K562 (cell line): ENCODE measurements around the gene TTC39C. TPM values are rescaled to one million over a fixed set of nuclear protein-coding genes. Genes with fewer than 3 reads are reported as not detected.

Experiments used
- ATAC-seq: fragments of 200-7000 bp; cut with Tn5 transposase; 3 replicates; pipeline ENCODE4 v1.9.1; 2020; ENCODE audit warnings: moderate library complexity
- BruUV-seq: library from RNA; stranded (reverse); fragments of 400-500 nt; replicated peaks from 2 replicates; lab custom pipeline; 2021; lab: Mats Ljungman, UMichigan
- CTCF ChIA-PET: fragments of 300-600 bp; formaldehyde crosslinking; extraction: SDS; loops from one replicate; lab custom pipeline; 2021; ENCODE audit warnings: low intra/inter-chr PET ratio; lab: Yijun Ruan, JAX
- POLR2A ChIA-PET: fragments of 300-600, 350-650 bp; sonication (Branson Sonifier 250); formaldehyde crosslinking; extraction: SDS; loops from one replicate; lab custom pipeline; 2021; ENCODE audit warnings: antibody characterized with exemption, inconsistent platforms; lab: Yijun Ruan, JAX
- DNase-seq, 4 experiments: peaks; one replicate each; pipeline versions ENCODE4 v3.0.0 to v3.0.0-alpha.2; 2011 to 2018; ENCODE audit warnings: low spot score in 3 of 4, mixed read lengths in 3 of 4; ENCODE audit errors: extremely low read depth in 1 of 4
- FAIRE-seq: peaks from 2 replicates; lab custom pipeline; 2011; peaks lifted over from hg19 to GRCh38; lab: Jason Lieb, UNC
- H2AFZ ChIP-seq: 2 replicates; pipeline ENCODE4 v1.6.0; 2011; ENCODE audit warnings: low read depth, low read length, control low read depth, inconsistent platforms
- H3K27ac ChIP-seq: fragments of 200-600 bp; 3 replicates; pipeline ENCODE4 v1.8.0; 2011; ENCODE audit warnings: low read depth, mild to moderate bottlenecking, control low read depth, inconsistent platforms, low read length, moderate library complexity, mixed read lengths; ENCODE audit errors: extremely low read depth
- H3K27me3 ChIP-seq, 2 experiments: fragments of 300-600 bp in 1 of 2; 2 replicates in 1 of 2; 3 replicates in 1 of 2; pipeline versions ENCODE4 v1.6.0 to v1.8.0; 2011; ENCODE audit warnings: inconsistent platforms in 2 of 2, low read length in 2 of 2, mild to moderate bottlenecking in 1 of 2, mixed read lengths in 1 of 2, moderate library complexity in 1 of 2; ENCODE audit not compliant: control insufficient read depth in 2 of 2, insufficient read depth in 2 of 2
- H3K36me3 ChIP-seq: fragments of 300-600 bp; 3 replicates; pipeline ENCODE4 v1.8.0; 2011; ENCODE audit warnings: mild to moderate bottlenecking, low read length, inconsistent platforms; ENCODE audit not compliant: control insufficient read depth, insufficient read depth
- H3K4me1 ChIP-seq, 2 experiments: fragments of 200-600 bp in 1 of 2; replicated peaks in 1 of 2; 2 replicates in 1 of 2; 3 replicates in 1 of 2; pipeline versions ENCODE4 v1.5.1 to v1.8.0; 2011; ENCODE audit warnings: inconsistent platforms in 2 of 2, low read length in 2 of 2, mild to moderate bottlenecking in 1 of 2, mixed read lengths in 1 of 2, moderate library complexity in 1 of 2; ENCODE audit not compliant: control insufficient read depth in 2 of 2, insufficient read depth in 2 of 2
- H3K4me2 ChIP-seq: 2 replicates; pipeline ENCODE4 v1.6.1; 2011; ENCODE audit warnings: low read length, control low read depth, inconsistent platforms, mixed read lengths; ENCODE audit not compliant: insufficient read depth
- H3K4me3 ChIP-seq: fragments of 200-600 bp; sonication (generic), shearing (Covaris generic); 2 replicates; pipeline ENCODE4 v1.5.1; 2016; ENCODE audit warnings: control low read depth, inconsistent platforms
- H3K79me2 ChIP-seq: fragments of 200-600 bp; 3 replicates; pipeline ENCODE4 v1.8.0; 2011; ENCODE audit warnings: low read length, inconsistent platforms; ENCODE audit not compliant: control insufficient read depth, insufficient read depth
- H3K9ac ChIP-seq, 2 experiments: 2 replicates each; pipeline versions ENCODE4 v1.6.0 to v1.6.1; 2011; ENCODE audit warnings: low read depth in 2 of 2, low read length in 2 of 2, control low read depth in 1 of 2, inconsistent platforms in 1 of 2, mild to moderate bottlenecking in 1 of 2, mixed read lengths in 1 of 2; ENCODE audit not compliant: insufficient read depth in 1 of 2
- H3K9me1 ChIP-seq: one replicate; pipeline ENCODE4 v1.6.0; 2011; ENCODE audit warnings: inconsistent platforms, mild to moderate bottlenecking, low read length, moderate library complexity; ENCODE audit not compliant: control insufficient read depth, insufficient read depth
- H3K9me3 ChIP-seq: replicated peaks from 2 replicates; pipeline ENCODE4 v1.5.1; 2011; ENCODE audit warnings: low read depth, low read length, inconsistent platforms; ENCODE audit not compliant: control insufficient read depth, insufficient read depth
- H4K20me1 ChIP-seq: replicated peaks from 2 replicates; pipeline ENCODE4 v1.6.1; 2011; ENCODE audit warnings: low read length, inconsistent platforms, mixed read lengths; ENCODE audit not compliant: control insufficient read depth, insufficient read depth
- CC2D1A ChIP-seq: fragments of 450-650 bp; IDR thresholded peaks from 2 replicates; pipeline ENCODE4 v1.6.1; 2017; ENCODE audit warnings: mild to moderate bottlenecking
- CTBP1 ChIP-seq: fragments of 450-650 bp; IDR thresholded peaks from 2 replicates; pipeline ENCODE4 v1.6.1; 2016; ENCODE audit warnings: borderline replicate concordance
- E2F8 ChIP-seq: fragments of 450-650 bp; IDR thresholded peaks from 2 replicates; pipeline ENCODE4 v1.7.1; 2018; ENCODE audit warnings: mild to moderate bottlenecking, low read depth; ENCODE audit not compliant: partially characterized antibody
- FOSL1 ChIP-seq: fragments of 200-800 bp; sonication (Bioruptor generic); conservative IDR thresholded peaks from 2 replicates; pipeline ENCODE4 v1.6.1; 2016; ENCODE audit warnings: missing genetic modification characterization, missing compliant biosample characterization
- JUNB ChIP-seq: fragments of 450-650 bp; formaldehyde crosslinking; conservative IDR thresholded peaks from 2 replicates; pipeline ENCODE4 v1.4.0; 2020; ENCODE audit warnings: mild to moderate bottlenecking
- MITF ChIP-seq: IDR thresholded peaks from 2 replicates; pipeline ENCODE4 v1.6.1; 2014; ENCODE audit warnings: antibody characterized with exemption
- NRF1 ChIP-seq, 2 experiments: fragments of 450-650 bp; IDR thresholded peaks in 1 of 2; conservative IDR thresholded peaks in 1 of 2; 2 replicates each; pipeline ENCODE4 v1.6.1; 2014; ENCODE audit warnings: mild to moderate bottlenecking in 2 of 2
- SPI1 ChIP-seq: IDR thresholded peaks from 2 replicates; pipeline ENCODE4 v1.6.1; 2011; ENCODE audit warnings: low read depth, low read length, control low read depth, borderline replicate concordance
- TAF1 ChIP-seq: IDR thresholded peaks from 2 replicates; pipeline ENCODE4 v1.6.1; 2011; ENCODE audit warnings: mild to moderate bottlenecking, low read length, moderate library complexity; ENCODE audit not compliant: insufficient read depth, control insufficient read depth, severe bottlenecking; ENCODE audit errors: extremely low read depth
- TSC22D4 ChIP-seq: fragments of 450-650 bp; IDR thresholded peaks from 2 replicates; pipeline ENCODE4 v1.6.1; 2016; ENCODE audit warnings: missing genetic modification characterization, missing biosample characterization, control low read depth
- ZNF224 ChIP-seq: sonication (generic); formaldehyde crosslinking; IDR thresholded peaks from 2 replicates; pipeline ENCODE4 v1.8.0; 2022; ENCODE audit warnings: mild to moderate bottlenecking, missing genetic modification reagents
- ZNF707 ChIP-seq: fragments of 250-450 bp; sonication (Bioruptor Pico); conservative IDR thresholded peaks from 2 replicates; pipeline ENCODE4 v1.8.0; 2022; ENCODE audit warnings: inconsistent platforms, mild to moderate bottlenecking, moderate library complexity
- WGBS: fragments of 100-300 bp; shearing (Covaris generic); methylation state at CpG from one replicate; pipeline ENCODE4 v1.1.6; 2016; ENCODE audit warnings: low coverage, mixed read lengths; ENCODE audit not compliant: insufficient coverage; ENCODE audit errors: missing lambda C conversion rate; 5-methylcytosine and 5-hydroxymethylcytosine counted together
- in situ Hi-C: fragments of 300-500 bp; cut with MboI; formaldehyde crosslinking; loops from 4 replicates; pipeline ENCODE4 v1.15.0; 2018; ENCODE audit warnings: inconsistent platforms, mixed read lengths
- intact Hi-C: fragments of 100-400 bp; cut with micrococcal nuclease; formaldehyde crosslinking; loops from 2 replicates; pipeline ENCODE4 v1.14.2; 2022
- polyA plus RNA-seq, 8 experiments: library from polyadenylated mRNA; depleted of rRNA in 4 of 8; stranded (reverse) in 5 of 8; unstranded in 3 of 8; fragments of >200 nt; fragmentation: Nextera tagmentation in 2 of 8; fragmentation: Illumina TruSeq in 1 of 8; extraction: Ambion mirVana in 2 of 8; extraction: Trizol in 1 of 8; gene quantifications; 2 replicates each; pipeline versions ENCODE4 v1.2.1 to v1.2.3, GENCODE V29; 2011 to 2014; ENCODE audit warnings: inconsistent platforms in 1 of 8, missing spikeins in 1 of 8
- total RNA-seq, 7 experiments: library from RNA; depleted of rRNA in 6 of 7; stranded (reverse); fragments of >200 nt in 6 of 7; fragmentation: Illumina TruSeq in 2 of 7; extraction: Trizol in 2 of 7; gene quantifications; 2 replicates each; pipeline versions ENCODE4 v1.2.1 to v1.2.3, GENCODE V29; 2011 to 2021; ENCODE audit warnings: low replicate concordance in 1 of 7

TTC39C gene
- total and polyA plus RNA-seq, 9 of the 15 experiments (the other 6 are each of a cell fraction or from before 2014, with no cell fraction given) = 0.01 to 0.58 (median 0.18) TPM; not detected in 5

- 0% methylated on average over 3 of the region's 3 CpGs for WGBS
- TF ChIP-seq ZNF224 (CRISPR knock-in tag) (no peak), JUNB (no peak), TSC22D4 (no peak), CC2D1A (no peak), CTBP1 (no peak), TAF1 (no peak), SPI1 (no peak), FOSL1 (tag) (no peak), NRF1 (conservative IDR thresholded peaks at IDR 0.05 in 1 of 2, IDR thresholded peaks at IDR 0.05 in 1 of 2) (no peak), MITF (no peak), E2F8 (no peak), ZNF707 (CRISPR knock-in tag) (no peak)
These were observed 143.3 kb downstream of the TTC39C start for GRCh38 chr18:24157855-24158254.

More at GRCh38 chr18:24157855-24158254, 143.3 kb downstream of the TTC39C start:
- in situ Hi-C loops (no loop called here), intact Hi-C loops (no loop called here)
- FAIRE-seq (no peak), DNase-seq (no peak), ATAC-seq (no peak)
- Histone ChIP-seq H3K4me2 (no peak overlapping the region), H3K4me1 (no peaks in the 10 kb centered on the region), H3K9me1 (no peaks in the 10 kb centered on the region), H4K20me1 (no peaks in the 10 kb centered on the region), H3K27me3 (no peaks in the 10 kb centered on the region; a peak in 1 of 5 replicates), H3K9me3 (no peaks in the 10 kb centered on the region), H3K4me3 (no peak overlapping the region), H3K9ac (no peak overlapping the region), H2AFZ (no peak overlapping the region), H3K27ac (no peak overlapping the region), H3K36me3 (no peaks in the 10 kb centered on the region), H3K79me2 (no peaks in the 10 kb centered on the region)
- CTCF ChIA-PET = no interaction called here
- no TSS peak for BruUV-seq
- POLR2A ChIA-PET = no interaction called here
